ENCODE data around the gene GPX1. TPM values are rescaled to one million over a fixed set of nuclear protein-coding genes. Genes with fewer than 3 reads are reported as not detected.
"Not testable (repeated sequence)": the region's sequence is repeated elsewhere in the genome, so short reads cannot be mapped to it uniquely, and the experiment has no call there.

GPX1 gene
- 70.8 and 165 TPM in 2 replicates for total RNA-seq (ENCODE audit: low replicate concordance)

DNA sequence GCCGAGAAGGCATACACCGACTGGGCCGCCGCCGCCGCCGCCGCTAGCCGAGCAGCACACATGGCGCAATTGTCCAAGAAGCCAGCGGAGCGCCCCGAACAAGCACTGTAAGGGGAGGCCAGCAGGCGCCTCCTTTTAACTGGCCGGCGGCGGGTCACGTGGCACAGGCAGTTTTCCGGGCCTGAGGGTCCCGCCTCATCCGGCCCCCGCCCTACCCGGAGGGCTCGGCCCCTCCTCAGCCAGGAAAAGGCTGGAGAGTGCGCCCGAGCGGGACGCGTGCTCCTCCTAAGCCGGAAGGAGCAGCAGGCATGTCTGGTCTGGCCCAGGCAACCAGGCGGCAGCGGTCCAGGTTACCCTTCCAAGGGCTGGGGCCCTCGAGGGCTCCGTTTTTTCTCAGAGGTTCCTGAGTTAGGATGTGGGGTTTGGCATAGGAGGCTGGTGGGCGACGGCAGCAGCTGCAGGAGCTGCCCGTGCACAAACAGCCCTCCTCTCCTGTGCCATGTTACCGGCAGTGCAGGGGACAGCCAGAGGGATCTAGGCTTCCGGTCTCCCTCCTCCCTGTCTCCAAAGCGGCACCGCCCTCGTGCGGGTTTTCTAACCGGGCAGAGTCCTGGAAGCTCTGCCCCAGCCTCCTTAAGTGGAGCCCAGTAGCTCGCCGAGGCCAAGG is at the start of gene GPX1:
TSS of gene GPX1 (minus strand) at position 137 of the 667 bp plus-strand sequence. CDS start at position 62, 75 bp downstream.
- peak; percentile 98 for DNase-seq (ENCODE audit: low spot score)
- H3K36me3 Mint-ChIP-seq = peaks cover 30% of the 10 kb centered on the region
- peak within 1 kb of the TSS; percentile 88 for H3K27ac Mint-ChIP-seq
- no peak within 1 kb of the TSS for H2AFZ ChIP-seq (replicated peaks)
- H3K27ac ChIP-seq = peak within 1 kb of the TSS; percentile 88
- H3K27me3 ChIP-seq = no peaks in the 10 kb centered on the region
- H4K20me1 ChIP-seq (ENCODE audit: low read depth) = no peaks in the 10 kb centered on the region
- H3K9ac ChIP-seq = peak within 1 kb of the TSS; percentile 31
- peaks cover 14% of the 10 kb centered on the region for H3K4me1 ChIP-seq
- TF ChIP-seq EZH2 (IDR thresholded peaks at IDR 0.05) (no peak), EZH2phosphoT487 (IDR thresholded peaks at IDR 0.05) (no peak)
- TF ChIP-seq, protein P1, sequence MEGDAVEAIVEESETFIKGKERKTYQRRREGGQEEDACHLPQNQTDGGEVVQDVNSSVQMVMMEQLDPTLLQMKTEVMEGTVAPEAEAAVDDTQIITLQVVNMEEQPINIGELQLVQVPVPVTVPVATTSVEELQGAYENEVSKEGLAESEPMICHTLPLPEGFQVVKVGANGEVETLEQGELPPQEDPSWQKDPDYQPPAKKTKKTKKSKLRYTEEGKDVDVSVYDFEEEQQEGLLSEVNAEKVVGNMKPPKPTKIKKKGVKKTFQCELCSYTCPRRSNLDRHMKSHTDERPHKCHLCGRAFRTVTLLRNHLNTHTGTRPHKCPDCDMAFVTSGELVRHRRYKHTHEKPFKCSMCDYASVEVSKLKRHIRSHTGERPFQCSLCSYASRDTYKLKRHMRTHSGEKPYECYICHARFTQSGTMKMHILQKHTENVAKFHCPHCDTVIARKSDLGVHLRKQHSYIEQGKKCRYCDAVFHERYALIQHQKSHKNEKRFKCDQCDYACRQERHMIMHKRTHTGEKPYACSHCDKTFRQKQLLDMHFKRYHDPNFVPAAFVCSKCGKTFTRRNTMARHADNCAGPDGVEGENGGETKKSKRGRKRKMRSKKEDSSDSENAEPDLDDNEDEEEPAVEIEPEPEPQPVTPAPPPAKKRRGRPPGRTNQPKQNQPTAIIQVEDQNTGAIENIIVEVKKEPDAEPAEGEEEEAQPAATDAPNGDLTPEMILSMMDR (IDR thresholded peaks at IDR 0.05) = no peak
- H3K79me2 ChIP-seq (ENCODE audit: low read depth) = peaks cover 11% of the 10 kb centered on the region
- peaks cover 3% of the 10 kb centered on the region for H3K27me3 Mint-ChIP-seq (ENCODE audit: insufficient read depth, low read depth)
- H3K4me1 Mint-ChIP-seq = peaks cover 20% of the 10 kb centered on the region
- no peaks in the 10 kb centered on the region for H3K9me3 ChIP-seq (ENCODE audit: low read depth)
- H3K36me3 ChIP-seq = peaks cover 11% of the 10 kb centered on the region
- peak within 1 kb of the TSS; percentile 99 for H3K4me2 ChIP-seq
- no peaks in the 10 kb centered on the region for H3K9me3 Mint-ChIP-seq
- H3F3A ChIP-seq (ENCODE audit: low read depth) = peaks cover 33% of the 10 kb centered on the region
- H3K4me3 ChIP-seq = peak within 1 kb of the TSS; percentile 60
- peak within 1 kb of the TSS; percentile 98 for H3K4me3 Mint-ChIP-seq

DNA sequence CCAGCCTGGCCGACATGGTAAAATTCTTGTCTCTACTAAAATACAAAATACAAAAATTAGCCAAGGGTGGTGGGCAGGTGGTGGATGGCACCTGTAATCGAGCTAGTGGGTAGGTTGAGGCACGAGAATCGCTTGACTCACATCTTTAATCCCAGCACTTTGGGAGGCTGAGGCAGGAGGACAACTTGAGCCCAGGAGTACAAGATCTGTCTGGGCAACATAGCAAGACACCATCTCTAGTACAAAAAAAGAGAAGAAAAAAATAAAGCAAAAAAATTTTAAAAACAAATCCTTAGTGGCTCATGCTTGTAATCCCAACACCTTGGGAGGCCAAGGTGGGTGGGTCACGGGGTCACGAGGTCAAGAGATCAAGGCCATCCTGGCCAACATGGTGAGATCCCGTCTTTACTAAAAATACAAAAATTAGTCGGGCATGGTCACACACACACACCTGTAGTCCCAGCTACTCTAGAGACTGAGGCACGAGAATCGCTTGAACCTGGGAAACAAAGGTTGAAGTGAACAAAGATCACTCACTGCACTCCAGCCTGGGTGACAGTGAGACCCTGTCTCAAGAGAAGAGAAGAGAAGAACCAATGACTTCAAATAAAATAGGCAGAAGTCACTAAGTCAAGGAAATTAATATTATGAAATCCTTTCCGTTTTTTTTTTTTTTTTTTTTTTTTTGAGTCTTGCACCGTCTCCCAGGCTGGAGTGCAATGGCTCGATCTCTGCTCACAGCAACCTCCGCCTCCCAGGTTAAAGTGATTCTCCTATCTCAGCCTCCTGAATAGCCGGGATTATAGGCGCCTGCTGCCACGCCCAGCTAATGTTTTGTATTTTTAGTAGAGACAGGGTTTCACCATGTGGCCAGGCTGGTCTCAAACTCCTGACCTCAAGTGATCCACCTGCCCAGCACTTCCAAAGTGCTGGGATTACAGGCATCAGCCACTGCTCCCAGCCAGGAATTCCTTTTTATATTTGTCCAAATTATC is 48.7 kb upstream of the GPX1 start:
- Mint-ChIP-seq H3K4me3 (no peak overlapping the region), H3K9me3 (no peaks in the 10 kb centered on the region), H3K27ac (no peak overlapping the region)

DNA sequence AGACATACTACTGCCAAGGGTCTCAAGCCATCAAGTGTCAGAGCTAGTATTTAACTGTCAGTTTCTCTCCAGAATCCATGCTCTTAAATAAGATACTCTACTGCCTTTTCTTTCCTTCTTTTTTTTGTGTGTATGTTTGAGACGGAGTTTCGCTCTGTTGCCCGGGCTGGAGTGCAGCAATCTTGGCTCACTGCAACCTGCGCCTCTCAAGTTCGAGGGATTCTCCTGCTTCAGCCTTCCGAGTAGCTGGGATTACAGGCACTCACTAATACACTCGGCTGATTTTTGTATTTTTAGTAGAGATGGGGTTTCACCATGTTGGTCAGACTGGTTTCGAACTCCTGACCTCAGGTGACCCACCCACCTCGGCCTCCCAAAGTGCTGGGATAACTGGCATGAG is 47.4 kb upstream of the GPX1 start:
- not testable (repeated sequence) for H3K4me3 Mint-ChIP-seq; H3K9me3 Mint-ChIP-seq; H3K27ac Mint-ChIP-seq; H3K27me3 ChIP-seq; H3K4me2 ChIP-seq; DNase-seq (ENCODE audit: low spot score); H3K4me3 ChIP-seq; H3K9ac ChIP-seq; H3K36me3 ChIP-seq; H3K27me3 Mint-ChIP-seq (ENCODE audit: insufficient read depth, low read depth); H2AFZ ChIP-seq (replicated peaks); H3K27ac ChIP-seq; H3F3A ChIP-seq (ENCODE audit: low read depth); H3K9me3 ChIP-seq (ENCODE audit: low read depth)
- Histone ChIP-seq H3K4me1 (peaks cover 12% of the 10 kb centered on the region), H3K79me2 (ENCODE audit: low read depth) (peaks cover 100% of the 10 kb centered on the region), H4K20me1 (ENCODE audit: low read depth) (peaks cover 89% of the 10 kb centered on the region)
- peaks cover 27% of the 10 kb centered on the region for H3K4me1 Mint-ChIP-seq
- peaks cover 14% of the 10 kb centered on the region for H3K36me3 Mint-ChIP-seq

More for the DNA sequence above, 48.7 kb upstream of the GPX1 start:
- Histone ChIP-seq H3K79me2 (ENCODE audit: low read depth) (peaks cover 99% of the 10 kb centered on the region), H3K9ac (no peak overlapping the region), H3K36me3 (no peaks in the 10 kb centered on the region), H4K20me1 (ENCODE audit: low read depth) (peaks cover 86% of the 10 kb centered on the region), H3K27ac (no peak overlapping the region), H3K4me3 (no peak overlapping the region), H3K4me1 (peaks cover 12% of the 10 kb centered on the region), H3K4me2 (no peak overlapping the region), H2AFZ (replicated peaks) (no peak overlapping the region), H3K27me3 (no peaks in the 10 kb centered on the region), H3K9me3 (ENCODE audit: low read depth) (no peaks in the 10 kb centered on the region), H3F3A (ENCODE audit: low read depth) (peaks cover 7% of the 10 kb centered on the region)
- Mint-ChIP-seq H3K36me3 (peaks cover 7% of the 10 kb centered on the region), H3K4me1 (peaks cover 29% of the 10 kb centered on the region), H3K27me3 (ENCODE audit: insufficient read depth, low read depth) (peaks cover 4% of the 10 kb centered on the region)
- DNase-seq (ENCODE audit: low spot score) = no peak
- TF ChIP-seq EZH2 (IDR thresholded peaks at IDR 0.05) (no peak), EZH2phosphoT487 (IDR thresholded peaks at IDR 0.05) (no peak)
- TF ChIP-seq, protein P1 (IDR thresholded peaks at IDR 0.05) = no peak
